ENCODE data around the gene NHLRC4. TPM values are rescaled to one million over a fixed set of nuclear protein-coding genes. Genes with fewer than 3 reads are reported as not detected.

The NHLRC4 gene
- polyA plus RNA-seq, 1 donor: 4.7 TPM

DNA sequence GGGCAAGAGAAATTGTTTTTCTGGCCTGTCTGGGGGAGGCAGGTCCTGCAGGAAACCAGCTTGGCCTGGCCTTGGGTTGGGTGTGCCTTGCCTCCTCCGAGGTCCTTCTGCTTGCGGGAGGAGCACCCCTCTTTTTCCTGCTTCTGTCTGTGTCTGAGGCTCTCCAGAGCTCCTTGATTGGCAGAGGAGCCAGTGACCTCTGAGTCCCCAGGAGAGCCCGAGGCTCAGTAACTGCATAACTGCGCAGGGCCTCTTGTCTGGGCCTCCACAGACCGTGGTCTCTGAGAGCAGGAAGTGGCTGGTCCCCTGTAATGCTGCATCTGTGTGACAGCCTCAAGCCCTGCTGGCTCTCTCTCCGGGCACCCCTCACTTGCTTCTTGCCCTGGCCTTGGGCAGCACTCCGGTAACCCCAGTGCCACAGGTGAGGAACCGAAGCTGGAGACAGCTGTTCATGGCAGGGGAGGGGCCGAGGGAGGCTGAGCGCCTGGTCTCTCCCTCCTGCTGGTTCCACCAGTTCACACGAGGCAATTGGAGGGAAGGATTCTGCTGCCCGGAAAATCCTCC is 37.7 kb upstream of the NHLRC4 start:
- no peak for DNase-seq

- DNase-seq: no peak
Observed at GRCh38 chr16:530111-530817, 36.5 kb upstream of the NHLRC4 start.

GRCh38 chr16:531494-532125 is 35.2 kb upstream of the NHLRC4 start:
- no peak for DNase-seq

GRCh38 chr16:533391-534123 is 33.2 kb upstream of the NHLRC4 start:
- DNase-seq: no peak

- no peak for DNase-seq
Observed at GRCh38 chr16:534135-534534, 32.7 kb upstream of the NHLRC4 start.

GRCh38 chr16:534856-535445 is 31.9 kb upstream of the NHLRC4 start:
- DNase-seq: no peak

DNA sequence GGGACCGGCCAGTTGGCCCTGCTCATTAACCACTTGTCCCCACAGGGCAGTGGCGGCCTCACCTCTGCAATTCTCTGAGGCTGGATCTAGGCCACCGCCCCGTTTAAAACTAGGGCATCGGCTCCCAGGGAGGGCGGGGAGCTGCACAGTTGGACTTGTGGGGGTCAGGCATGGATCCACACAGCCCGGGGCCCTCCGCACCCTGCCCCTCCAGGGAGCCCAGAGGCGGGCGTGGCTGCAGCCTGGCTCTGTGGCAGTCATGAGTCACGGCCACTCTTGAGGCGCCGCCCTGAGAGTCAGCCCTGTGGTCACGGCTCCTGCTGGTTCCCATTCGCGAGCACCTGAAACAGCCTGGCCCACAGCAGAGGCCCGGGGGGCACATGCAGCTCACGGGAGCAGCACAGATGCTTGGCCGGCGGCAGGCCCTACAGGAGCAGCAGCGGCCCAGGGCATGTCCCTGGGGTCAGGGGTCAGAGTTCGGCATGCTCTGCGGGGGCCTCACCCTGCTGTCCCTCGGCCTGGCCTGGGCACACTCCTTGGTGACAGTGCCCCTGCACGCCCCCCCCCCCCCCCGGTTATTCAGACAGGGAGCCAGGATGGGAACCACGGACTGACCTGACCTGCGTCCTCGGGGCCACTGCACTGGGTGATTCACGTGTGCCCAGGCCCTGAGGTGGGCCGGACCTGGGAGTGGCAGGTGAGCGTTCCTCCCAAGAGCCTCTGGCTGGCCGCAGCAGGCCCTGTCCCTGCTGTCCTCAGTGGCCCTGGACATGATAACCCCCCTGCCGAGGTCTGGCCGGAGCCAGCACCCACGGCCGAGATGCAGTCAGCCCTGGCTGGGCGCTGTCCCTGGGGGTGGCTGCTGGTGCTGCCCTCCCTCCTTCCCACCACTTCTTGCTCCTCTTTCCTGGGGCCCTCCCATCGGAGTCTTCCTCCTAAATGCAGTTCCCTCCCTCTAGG is 31.1 kb upstream of the NHLRC4 start:
- no peak for DNase-seq

DNA sequence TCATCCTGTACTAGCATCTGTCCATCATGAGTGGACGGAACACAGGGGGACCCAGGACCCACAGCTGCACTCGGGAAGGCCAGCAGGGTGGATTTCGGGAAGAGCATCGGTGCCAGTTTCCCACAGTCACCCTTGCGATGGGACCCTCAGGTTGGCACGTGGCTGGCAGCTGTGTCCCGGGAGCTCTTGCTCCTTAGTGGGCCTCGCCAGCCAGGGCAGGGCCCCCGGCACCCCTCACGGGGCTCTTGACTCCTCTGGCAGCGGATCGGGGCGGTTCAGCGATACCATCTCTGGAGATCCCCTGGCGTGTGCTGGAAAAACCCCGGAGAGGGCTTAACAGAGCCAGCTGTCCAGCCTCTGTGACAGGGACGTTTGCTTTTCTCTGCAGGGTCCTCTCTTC is 30.1 kb upstream of the NHLRC4 start:
- no peak for DNase-seq

DNA sequence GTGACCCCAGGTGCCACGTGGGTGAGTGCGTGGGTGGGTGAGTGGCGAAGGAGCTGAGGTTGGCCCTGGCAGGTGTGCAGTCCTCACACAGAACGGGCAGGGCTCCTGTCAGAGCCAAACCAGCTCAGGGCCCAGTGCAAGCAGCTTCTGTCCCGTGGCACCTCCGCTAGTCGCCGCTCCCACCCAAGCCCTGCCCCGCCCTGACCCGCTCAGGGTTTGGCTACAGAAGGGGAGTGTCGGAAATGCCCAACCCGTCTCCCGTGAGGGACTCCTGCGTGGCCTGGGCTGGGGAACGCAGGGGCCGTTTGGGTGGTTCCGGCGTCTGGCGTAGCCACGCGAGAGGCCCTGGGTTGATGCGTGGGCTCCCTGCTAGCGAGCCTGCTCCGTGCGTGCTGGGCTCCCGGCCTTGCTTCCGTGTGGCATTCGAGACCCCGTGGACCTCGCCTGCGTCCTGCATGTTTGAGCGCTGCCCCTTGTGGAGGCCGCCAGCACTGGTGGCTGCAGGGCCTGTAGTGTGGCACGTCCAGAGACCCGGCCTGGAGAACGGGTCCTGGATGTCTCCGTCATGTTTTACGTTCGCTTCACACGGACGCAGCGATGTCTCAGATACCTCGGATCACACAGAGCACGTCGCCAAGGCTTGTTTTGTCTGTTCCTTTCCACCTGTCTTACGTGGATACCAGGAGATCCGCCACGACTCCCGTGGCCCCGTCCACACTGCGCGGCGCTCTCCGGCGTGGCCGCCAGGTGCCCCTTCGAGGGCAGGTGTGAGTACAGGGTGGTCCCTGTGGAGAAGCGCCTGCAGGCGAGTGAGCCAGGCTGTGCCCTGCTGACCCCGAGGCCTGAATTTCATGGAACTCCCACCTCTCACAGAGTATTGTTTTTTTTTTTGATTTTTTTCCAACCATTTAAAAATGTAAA is 29.1 kb upstream of the NHLRC4 start:
- DNase-seq: no peak

GRCh38 chr16:539901-540530 is 26.8 kb upstream of the NHLRC4 start:
- DNase-seq: no peak

DNA sequence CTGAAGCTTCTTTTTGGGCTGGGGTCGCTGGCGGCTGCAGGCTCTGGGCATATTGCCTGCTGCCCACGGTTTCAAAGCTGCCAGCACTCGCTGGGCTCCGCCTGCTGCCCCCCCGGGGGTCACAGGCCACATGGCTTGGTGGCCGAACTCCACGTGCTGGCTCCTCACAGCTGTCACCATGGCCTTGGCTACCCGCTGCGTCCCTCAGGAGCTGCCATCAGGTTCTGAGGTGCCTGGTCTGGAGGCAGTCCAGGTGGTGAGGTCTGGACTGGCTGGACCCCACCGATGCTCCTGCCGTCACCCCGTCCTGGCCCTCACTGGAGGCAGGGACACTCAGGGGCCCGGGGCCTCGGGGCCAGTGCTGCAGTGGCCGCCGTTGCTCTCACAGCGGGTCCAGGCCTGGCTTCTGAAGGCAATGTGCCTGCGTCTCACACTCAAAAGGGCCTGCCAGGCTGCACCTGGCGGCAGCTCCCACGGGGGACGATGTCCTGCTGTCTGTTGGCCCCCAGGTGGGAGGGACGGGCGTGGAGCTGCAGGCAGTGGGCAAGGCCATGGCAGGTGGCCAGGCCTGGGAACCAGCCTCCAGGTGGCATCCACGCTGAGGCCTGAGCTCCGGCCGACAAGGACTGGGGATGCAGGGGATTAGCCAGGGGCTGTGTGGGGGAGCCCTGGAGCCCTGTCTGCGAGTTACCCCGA is 26.0 kb upstream of the NHLRC4 start:
- no peak for DNase-seq

DNA sequence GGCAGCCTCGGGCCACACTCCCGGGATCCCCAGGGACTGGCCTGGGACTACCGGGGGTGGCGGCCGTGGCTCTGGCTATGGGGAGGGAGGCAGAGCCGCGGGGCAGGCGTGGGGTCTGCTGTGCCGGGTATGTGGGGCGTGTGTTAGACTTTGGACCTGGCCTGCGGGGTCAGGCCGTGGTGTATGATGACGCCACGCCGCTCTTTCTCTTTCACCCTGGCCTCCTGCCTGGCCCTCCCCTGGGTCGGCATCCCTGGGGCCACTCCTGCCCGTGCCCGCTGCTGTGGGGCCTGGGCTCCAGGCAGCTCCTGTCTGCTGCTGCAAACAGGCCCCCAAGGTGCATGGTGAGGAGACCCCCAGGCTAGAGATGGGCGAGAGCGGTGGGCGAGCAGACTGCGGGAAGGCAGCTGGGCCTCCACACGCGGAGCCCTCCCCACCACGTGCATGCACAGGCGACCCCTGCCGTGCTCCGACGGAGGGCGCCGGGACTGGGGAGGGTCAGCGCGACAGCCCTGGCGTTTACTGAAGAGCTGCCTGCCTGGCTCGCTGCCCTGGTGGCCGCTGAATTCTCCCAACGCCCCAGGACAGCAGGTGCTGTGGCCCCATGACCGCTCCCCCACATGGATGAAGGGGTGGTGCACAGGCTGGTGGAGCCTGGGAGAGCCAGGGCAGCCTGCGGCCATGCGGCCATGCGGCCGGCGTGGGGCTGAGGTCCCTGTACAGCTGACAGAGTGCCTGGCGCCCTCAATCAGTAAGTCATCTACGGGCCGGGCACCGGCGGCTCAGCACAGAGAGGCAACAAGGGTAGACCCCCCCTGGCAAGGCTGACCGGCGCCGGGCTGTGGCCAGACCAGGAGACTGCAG is 23.3 kb upstream of the NHLRC4 start:
- DNase-seq: no peak

GRCh38 chr16:544517-544916 is 22.3 kb upstream of the NHLRC4 start:
- no peak for DNase-seq

GRCh38 chr16:546909-547770 is 19.7 kb upstream of the NHLRC4 start:
- no peak for DNase-seq

- DNase-seq: no peak
Observed at GRCh38 chr16:548586-548985, 18.2 kb upstream of the NHLRC4 start.

GRCh38 chr16:549544-550263 is 17.1 kb upstream of the NHLRC4 start:
- DNase-seq: no peak

All from left kidney (tissue), 2 donors.